GM21529 (cell line): ENCODE measurements around the gene TRPM7.
A peak's percentile ranks its signal among the peaks of the same experiment; 100 is the strongest.
"Not testable (repeated sequence)": the region's sequence is repeated elsewhere in the genome, so short reads cannot be mapped to it uniquely, and the experiment has no call there.

Experiments
- ATAC-seq: cut with Tn5 transposase; IDR thresholded peaks from one replicate; pipeline ENCODE4 v1.9.1; 2021; ENCODE audit not compliant: unreplicated experiment

Gene TRPM7

GRCh38 chr15:50686469-50687301 is at the start of gene TRPM7:
TSS of gene TRPM7 (minus strand) at chr15:50686797. CDS start at chr15:50686533, 264 bp downstream.
- peak; percentile 74 for ATAC-seq

- ATAC-seq: no peak
These were observed 48.6 kb upstream of the TRPM7 start for GRCh38 chr15:50735156-50735555.

- no peak for ATAC-seq
These were observed 39.7 kb upstream of the TRPM7 start for GRCh38 chr15:50726315-50726714.

GRCh38 chr15:50718700-50719125 is 32.1 kb upstream of the TRPM7 start:
- no peak for ATAC-seq

- ATAC-seq: no peak
These were observed 25.4 kb upstream of the TRPM7 start for GRCh38 chr15:50712018-50712417.

- ATAC-seq: no peak
These were observed 24.0 kb upstream of the TRPM7 start for GRCh38 chr15:50710585-50710984.

GRCh38 chr15:50707878-50708427 is 21.4 kb upstream of the TRPM7 start:
- no peak for ATAC-seq

GRCh38 chr15:50702762-50703334 is 16.3 kb upstream of the TRPM7 start:
- ATAC-seq: no peak

GRCh38 chr15:50698101-50698500 is 11.5 kb upstream of the TRPM7 start:
- ATAC-seq: no peak

GRCh38 chr15:50697109-50697797 is 10.7 kb upstream of the TRPM7 start:
- no peak for ATAC-seq

GRCh38 chr15:50694634-50695165 is 8.1 kb upstream of the TRPM7 start:
- ATAC-seq: not testable (repeated sequence)

- no peak for ATAC-seq
These were observed 805 bp upstream of the TRPM7 start for GRCh38 chr15:50687302-50687902.

GRCh38 chr15:50685976-50686468 is 575 bp downstream of the TRPM7 start:
- ATAC-seq: peak; percentile 54

- ATAC-seq: no peak
These were observed 1.2 kb downstream of the TRPM7 start for GRCh38 chr15:50685191-50685975.

- ATAC-seq: no peak
These were observed 5.1 kb downstream of the TRPM7 start for GRCh38 chr15:50681467-50681866.

- no peak for ATAC-seq
These were observed 9.7 kb downstream of the TRPM7 start for GRCh38 chr15:50676799-50677483.

GRCh38 chr15:50675535-50676144 is 11.0 kb downstream of the TRPM7 start:
- no peak for ATAC-seq

- no peak for ATAC-seq
These were observed 16.5 kb downstream of the TRPM7 start for GRCh38 chr15:50670115-50670514.

GRCh38 chr15:50669611-50670010 is 17.0 kb downstream of the TRPM7 start:
- ATAC-seq: no peak
